Hepatic stellate cell (primary cell): ENCODE results near the gene FTO.

Experiments
- DNase-seq: peaks from one replicate; pipeline ENCODE4 v3.0.0; 2011; ENCODE audit warnings: low spot score

The FTO gene

DNA sequence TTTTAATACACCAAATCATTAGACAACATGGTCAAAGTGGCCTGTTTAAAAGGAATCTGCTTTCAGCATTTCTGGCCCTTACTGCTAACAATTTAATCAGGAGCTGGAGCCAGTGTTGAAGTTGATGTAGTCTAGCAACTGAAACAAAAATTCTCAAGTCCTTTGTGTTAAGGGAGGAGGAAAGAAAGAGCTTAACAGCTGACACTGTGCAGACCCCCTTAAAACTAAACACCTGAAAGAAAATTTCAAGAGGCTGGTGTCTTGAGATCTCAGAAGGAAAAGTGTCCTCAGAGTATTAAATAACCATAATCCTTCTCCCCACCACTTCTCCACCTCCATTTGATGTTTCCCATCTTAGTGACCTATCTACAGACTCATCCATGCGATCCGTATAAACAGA, 232.1 kb downstream of the FTO start:
- DNase-seq = no peak

DNA sequence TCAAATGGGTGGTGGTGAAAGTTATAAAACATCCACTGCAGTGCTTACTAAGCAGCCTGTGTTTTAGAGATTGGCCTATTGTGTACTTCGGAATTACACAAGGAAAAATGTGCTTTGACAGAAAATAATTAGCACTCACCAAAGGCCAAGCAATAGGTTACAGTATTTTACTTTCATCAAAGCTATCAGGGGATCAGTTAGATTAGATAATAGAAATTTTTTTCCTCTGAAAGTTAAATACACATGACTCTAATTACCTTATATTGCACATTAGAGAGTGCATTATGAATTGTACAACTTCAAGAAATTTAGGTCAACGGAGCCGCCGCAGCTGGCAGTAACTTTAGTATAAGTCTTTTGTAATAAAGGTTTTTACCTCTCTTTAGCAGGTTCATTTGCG, 232.6 kb downstream of the FTO start:
- no peak for DNase-seq

DNA sequence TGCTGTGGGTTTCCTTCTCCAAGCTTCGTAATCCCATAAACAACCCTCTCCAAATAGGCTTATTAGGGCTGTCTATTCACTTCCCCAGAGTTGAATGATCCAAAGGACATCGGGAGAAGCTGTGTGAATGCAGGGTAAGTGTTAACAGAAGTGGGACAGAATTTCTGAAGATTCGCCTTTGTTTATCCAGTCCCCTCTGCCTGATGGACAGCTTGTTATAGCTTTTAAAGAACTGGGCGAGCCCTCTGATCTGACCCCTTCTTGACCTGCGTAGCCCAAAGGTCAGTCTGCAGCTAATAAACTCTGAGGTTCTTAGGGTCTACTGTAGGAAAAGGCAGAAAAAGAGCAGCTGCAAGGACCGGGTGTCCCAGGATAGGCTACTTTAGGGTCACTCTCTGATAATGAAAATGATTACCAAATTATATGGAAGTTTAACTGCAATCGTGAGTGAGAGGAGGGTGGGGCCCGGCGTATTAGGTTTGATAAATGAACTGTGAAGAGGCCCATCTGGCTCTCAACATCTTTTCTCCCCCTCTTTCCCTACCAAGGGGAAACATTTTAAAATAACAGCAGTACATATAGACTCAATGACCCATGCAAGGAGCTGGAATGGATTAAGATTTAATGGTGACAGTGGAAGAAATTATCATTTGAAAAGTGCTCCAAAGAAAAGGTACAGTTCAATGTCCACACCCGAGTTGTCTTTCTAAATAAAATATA, 233.4 kb downstream of the FTO start:
- DNase-seq = no peak

DNA sequence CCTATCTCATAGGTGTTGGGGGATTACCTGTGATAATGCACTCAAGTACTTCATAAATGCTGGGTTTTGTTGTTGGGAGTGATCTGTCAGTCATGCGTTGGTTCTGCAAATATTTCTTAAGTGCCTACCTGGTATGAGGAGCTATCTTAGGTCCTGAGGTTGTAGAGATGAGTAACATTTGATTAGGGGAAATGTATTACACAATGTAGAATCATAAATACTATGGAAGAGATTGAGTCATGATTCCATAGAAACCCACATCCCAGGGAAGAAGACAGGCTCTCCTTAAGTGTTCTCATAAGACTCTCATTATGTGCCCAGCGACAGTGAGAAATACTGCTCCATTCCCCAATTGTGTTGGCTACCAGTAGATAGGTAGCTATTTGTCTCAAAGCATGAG, 240.1 kb downstream of the FTO start:
- no peak for DNase-seq

DNA sequence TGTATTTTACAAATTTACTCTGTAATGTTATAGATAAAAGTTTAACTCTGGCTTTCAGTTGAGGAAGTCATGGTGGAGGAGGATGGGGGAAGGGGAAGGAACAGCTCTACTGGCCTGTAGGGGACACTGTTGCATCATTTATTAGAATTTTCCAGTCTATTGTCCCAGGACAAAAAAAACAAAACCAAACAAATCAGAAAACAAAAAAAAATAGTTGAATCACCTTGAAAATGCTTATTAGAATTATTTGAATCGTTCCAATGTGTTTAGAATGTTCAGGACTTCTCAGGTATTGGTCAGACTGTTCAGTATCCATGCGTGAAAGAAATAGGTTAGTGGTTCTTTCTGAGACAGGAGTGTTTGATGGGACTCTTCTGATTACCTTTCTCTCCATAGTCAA, 242.0 kb downstream of the FTO start:
- DNase-seq = peak; percentile 7

DNA sequence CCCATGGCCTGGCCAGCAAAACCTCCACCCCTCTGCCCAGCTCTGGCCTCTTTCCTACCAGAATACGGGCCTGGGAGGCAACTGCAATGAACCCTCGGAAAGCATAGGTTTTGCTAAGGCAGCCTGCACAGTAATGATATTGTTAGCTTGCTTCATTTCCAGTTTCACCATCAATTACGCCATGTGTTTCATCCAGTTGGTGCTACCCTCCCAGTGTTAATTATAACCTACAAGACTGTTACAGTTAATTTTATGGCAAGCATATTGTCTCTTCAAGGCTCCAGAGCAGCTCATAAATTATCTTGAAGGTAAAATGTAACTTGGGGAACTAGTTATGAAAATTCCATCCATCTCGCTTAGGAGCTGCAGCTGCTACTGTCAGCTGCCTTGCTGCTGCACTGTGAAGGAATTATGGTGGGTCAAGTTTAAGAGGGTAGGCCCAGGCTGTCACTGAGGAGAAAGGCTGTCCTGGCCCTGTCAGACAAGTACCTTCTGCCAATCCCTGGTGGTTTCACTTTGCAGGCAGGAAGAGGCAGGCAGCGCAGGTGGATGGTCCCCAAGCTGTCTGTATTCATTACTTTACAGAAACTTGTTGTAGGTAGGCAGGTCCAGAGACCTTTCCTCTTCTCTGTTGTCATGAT, 242.9 kb downstream of the FTO start:
- no peak for DNase-seq

DNA sequence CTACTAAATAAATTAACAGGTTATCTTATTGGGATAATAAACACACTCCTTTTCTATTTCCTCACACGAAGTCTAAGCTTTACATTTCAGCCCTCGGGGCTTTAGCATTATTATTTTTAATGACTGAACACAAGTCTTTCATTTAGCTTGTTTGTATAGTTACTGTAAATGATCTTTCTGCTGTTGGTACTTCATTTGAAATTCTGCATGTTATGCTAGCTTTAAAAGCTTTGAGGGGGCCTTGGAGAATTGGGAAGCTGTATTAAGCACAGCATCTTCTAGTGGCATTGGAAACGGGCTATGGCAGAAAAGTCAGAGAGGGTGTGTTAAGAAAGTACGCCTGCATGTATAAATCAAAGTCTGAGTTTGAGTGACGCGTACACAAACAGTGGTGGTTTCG, 243.7 kb downstream of the FTO start:
- no peak for DNase-seq

DNA sequence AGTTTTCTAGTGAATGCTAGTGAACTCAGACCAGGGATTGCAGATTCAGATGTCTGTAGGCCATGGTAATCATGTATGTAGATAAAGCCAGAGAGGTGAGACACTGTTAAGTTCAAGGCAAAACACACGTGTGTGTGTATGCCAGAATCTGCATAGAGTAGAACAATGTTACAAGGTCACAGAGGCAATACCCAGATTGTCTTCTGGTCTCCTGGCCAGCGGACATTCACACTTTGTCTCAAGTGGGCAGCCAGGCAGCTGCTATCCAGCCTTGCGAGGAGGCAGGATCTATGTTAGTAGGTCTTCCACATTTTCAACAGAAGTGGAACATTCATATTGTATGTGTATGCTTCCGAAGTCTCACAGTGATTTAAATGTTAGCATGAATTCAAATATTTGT, 244.4 kb downstream of the FTO start:
- no peak for DNase-seq

DNA sequence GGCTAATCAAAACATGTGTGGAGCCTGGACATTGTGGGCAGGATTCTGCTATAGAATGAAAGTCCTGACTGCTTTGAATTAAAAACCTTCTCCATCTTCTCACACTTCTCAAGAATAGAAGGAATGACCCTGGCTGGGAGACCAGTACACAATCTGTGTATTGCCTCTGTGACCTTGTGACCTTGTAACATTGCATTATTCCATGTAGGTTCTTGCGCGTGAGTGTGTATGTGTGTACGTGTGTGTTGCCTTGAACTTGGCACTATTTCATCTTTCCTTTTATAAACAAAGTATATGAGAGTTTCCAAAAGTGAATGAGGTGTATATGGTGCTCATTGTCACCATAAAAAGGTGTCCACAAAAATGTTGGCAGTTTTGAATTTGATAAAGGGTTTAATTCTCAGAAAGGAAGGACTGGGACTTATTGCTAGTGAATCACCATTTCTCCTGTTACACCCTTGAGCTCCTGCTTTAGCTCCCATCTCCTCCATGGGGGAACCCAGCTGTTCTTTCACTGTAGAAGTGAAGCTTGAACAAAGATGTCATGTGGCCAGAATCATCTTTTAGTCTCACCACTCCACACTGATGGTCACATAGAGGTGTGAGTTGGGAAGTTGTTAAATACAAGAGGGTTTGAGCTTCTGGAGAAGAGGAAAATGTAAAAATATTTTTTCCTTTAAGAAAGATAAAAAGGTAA, 244.9 kb downstream of the FTO start:
- DNase-seq = no peak

DNA sequence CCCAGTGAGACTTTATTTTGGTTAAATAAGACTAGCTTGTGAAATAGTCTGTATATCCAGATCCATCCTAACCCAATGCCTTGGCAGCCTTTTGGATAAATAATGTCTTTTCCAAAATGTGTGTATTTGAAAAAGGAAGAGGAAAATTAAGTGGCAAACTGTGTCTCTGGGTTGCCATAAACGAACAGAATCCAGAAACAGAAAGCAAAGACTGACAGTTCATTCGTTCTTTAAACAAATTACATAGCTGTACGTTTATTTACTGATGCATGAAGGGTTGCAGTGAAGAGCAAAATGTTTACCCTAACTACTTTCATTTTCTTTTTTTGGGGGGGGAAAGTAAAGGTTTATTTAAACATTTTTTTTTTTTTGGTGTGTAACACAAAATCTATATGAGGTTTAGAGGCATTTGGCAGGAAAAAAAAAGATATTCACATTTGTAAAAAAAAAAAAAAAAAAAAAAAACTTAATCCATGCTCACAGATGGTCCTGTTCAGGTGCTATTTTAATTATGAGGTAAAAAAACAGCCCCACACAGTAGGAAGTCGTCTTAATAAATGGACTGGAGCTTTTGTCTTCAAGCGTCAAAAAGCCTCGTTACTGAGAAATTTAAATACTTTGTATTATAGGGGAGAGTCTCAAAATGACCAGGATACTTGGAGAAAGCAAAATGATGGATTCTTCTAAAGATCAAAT, 245.9 kb downstream of the FTO start:
- no peak for DNase-seq

DNA sequence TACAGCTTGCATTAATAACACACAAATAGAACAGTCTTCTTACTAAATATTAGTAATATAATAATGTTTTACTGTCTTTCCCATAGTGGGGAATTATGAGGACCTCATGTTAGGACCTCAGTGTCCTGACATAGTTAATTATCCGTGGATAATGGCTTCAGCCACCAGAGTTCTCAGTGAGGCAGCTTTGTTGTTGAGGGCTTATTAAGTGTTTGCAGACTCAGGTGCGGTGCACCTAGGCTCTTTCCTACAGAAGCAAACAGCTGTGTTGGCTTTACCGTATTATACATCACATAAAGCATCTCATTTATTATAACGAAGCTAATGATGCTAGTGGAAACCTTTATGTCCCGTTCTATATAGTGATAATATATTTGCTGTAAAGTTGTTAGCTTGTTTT, 246.7 kb downstream of the FTO start:
- DNase-seq = no peak

DNA sequence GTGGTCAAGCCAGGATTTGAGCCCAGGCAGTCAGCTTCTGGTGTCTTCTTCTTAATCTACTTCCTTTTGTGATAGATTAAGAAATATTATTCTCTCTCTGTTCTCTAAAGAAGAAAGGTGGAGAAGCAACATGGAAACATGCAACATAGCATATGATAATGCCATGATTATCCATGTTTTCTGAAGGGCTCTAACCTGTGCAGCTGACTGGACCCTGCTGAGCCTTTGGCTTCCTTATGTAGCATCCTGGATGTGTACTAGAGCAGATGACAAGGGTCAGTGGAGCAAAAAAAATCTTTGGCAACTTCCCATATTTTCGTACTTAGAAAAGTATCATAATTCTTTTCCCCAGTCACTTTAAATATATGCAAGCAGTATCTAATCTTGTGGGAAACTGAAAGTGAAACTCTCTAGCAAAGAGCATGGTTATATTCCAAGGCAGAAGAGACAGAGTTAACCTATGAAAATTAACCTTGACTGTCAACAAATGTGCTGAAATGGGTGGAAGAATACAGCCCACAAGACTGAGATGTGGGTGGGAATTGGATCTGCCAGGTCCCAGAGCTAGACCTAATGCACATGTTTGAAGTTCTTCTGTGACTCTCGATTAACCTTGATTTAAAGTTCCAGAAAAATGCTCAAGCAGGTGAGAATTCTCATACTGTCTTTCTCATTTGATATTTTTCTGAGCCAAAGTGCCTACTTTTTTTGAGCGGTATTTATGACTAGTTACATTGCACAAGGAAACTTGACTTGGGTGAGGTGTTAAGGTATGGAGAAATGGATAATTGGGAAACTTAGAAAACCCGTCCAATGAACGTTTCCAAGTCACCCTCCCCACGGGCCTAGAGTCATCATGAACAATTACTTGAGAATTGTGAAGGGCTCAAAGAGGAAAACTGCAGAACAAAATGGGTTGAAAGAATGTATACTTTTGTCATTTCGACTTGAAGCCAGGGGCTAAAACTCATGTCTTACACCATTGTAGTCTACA, 248.6 kb downstream of the FTO start:
- no peak for DNase-seq

DNA sequence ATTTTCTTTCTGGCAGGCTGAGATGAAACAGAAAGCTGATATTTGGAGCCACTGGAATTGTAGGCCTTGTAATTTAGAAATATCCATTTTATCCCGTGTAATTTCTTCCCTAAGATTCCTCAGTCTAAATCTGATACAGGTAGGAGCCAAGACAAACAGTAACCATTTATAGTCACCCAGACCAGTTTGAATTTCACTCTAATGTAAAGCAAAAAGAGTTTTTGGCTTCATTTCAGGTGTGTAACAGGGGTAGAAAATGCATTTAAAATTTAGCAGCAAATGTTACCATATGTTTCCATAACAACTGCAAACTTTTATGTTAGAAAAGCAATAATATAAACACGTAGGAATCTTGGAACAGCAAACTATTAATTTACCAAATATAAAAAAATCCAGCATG, 249.4 kb downstream of the FTO start:
- DNase-seq = no peak

DNA sequence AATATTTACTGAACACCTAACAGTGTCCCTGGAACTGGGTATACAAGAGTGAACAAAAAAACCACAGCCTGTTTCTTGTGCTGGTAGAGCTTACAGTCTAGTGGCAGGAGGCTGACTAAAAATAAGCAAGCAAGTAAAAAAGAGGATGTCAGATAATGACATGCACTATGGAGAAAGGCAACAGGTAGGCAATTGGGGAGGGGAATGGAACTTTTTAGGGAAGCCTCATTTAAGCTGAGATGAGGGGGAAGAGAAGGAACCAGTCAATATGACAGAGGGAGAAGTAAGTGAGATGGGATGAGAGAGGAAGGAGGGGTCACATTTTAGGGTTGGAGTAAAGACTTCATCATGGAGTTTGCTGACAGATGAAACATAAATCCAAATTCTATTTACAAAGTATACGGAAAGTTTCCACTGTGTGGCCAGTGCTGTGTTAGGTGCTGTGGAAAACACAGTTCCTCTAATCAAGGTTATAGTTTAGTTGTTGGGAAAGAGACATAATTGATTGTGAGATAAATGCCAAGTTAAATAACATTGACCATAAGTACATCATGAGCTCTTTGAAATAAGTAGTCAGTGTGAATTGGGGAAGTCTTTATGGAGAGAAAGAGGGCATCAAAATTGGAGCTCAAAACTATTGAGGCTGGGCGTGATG, 251.4 kb downstream of the FTO start:
- no peak for DNase-seq

DNA sequence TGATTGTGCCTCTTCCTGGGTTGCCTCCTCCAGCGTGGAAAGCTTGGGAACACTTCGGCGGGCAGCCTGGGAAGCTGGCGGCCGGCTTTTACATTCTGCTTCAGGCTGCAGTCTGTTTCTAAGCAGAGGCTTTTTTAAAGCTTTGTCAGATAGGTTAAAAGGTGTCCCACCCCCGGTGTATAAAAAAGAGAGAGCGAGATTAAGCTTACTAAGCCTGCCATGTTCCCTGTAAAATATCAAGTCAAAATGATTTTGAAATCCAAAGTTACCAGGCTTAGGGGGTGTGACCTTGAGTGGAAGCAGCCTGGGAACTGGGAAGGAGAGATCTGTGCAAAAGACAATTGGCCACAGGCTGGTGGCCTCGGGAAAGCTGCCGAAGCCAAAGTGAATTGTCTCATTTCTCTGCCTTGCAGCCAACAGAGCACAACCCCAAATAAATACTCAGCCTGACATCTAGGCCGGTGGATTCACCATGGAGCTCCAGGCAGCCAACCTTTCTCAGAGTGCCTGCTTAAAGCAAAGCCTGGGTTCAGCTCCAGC, 254.5 kb downstream of the FTO start:
- no peak for DNase-seq

DNA sequence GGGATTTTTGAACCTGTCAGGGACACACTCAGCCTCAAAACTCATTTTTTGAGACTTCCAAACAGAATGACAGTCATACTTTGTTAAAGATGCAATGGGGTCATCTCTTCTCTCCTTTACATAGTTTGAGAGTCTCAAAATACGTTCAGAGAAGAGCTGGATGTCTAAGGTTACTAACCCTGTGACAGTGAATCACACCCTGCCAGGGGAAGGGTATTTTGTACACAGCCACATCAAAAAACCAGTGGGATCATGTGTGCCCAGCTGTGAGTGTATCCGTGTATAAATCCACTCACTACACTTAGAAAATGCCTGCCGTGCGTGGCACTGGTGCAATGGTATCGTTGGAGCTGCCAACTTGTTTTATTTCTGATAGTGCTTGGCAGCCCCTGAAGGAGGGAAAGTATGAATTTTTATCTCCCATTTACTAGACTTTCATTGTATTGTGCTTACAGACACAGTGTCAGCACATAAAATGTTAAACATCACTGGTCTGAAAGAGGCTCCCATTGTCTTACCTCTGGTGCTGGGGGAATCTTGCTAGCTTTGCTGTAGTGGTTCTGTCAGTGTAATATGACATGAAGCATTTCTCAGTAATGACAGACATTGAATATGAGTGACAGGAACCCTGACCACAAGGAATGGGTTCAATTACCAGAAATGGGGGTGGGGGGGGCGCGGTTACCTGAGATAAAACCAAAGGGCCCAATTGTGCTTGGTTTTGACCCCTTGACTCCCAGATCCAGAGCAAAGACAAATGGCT, 256.3 kb downstream of the FTO start:
- DNase-seq = no peak

DNA sequence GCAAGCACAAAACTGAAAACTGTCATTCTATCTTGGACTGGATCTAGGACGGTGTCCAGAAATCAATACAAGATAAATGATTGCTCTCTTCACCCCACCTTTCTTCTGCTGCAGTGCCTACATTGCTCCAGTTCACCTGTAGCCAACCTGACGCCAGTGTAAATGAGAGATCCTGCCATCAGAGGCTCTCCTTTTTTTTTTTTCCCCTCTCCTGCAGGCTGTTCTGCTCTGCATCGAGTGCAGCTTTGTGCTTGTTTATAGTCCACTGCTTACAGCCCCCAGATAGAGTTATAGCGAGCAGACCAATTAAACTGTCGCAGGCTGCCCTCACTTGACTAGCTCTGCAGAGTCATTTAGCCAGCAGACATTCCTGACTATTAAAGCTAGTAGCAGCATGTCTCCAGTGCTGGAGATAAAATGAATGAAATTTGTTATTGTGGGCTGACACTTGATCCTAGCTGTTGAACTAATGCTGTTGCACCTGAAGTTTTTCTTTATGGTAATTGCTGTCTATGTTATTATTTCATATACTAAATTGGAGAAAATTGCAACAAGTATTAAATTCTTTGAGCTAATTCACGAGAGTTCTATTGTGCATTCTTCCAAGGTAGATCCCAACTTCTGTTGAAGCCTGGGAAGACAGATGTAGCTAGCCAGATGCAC, 257.1 kb downstream of the FTO start:
- DNase-seq = no peak

DNA sequence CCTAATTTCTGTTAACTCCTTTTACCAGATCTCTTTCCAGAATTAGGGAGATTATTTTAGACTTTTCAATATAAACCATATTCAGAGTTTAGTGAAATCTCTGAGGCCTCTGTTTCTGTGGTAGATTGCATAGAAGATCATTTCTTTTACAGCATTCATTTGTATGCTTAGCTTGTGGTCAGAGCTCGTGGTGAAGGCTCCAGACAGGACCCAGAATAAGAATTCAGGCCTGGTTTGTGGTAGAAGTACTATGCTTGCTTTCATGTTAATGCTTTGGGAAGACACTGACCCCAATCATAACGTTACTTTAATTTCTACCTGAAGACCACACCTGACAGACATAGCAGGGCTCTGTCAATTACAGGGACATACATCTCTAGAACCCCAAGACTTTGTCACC, 258.1 kb downstream of the FTO start:
- no peak for DNase-seq

DNA sequence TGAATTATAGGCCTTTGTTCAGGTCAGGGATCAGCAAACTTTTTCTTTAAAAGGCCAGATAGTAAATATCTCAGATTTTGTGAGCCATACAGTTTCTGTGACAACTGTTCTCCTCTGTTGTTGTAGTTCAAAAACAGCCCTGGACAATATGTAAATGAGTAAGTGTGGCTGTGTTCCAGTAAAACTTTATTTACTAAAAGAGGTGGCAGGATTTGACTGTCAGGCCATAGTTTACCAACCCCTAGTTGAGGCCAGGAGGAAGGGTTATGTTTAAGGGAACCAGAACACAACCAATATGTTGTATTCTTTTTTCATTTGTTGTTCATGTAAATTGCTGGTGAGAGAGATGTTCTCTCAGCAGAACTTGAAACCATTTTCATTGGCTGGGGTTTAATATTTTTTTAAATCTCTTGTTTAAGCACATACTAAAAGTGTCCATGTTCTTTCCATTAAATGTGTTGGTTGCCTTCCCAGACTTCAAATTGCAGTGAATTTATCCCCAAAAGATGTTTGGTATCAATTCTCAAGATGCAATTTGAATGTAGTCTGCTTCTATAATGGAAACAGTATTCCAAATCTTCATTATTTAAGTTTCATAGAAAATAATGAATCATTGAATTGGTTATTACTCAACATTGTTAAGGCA, 260.3 kb downstream of the FTO start:
- DNase-seq = no peak
